Loucy (cell line): Measurements from ENCODE around the gene MTX3.

ENCODE experiments used
- EZH2phosphoT487 ChIP-seq: fragments of 200-600 bp; IDR thresholded peaks from 2 replicates; pipeline ENCODE4 v1.6.1; 2018; ENCODE audit warnings: antibody characterized with exemption, mild to moderate bottlenecking, moderate library complexity, borderline replicate concordance
- TF ChIP-seq, protein P1 (sequence below): fragments of 200-600 bp; sonication (generic); conservative IDR thresholded peaks from 2 replicates; pipeline ENCODE4 v1.5.1; 2014; ENCODE audit warnings: mild to moderate bottlenecking, antibody characterized with exemption, low read length

DNA sequence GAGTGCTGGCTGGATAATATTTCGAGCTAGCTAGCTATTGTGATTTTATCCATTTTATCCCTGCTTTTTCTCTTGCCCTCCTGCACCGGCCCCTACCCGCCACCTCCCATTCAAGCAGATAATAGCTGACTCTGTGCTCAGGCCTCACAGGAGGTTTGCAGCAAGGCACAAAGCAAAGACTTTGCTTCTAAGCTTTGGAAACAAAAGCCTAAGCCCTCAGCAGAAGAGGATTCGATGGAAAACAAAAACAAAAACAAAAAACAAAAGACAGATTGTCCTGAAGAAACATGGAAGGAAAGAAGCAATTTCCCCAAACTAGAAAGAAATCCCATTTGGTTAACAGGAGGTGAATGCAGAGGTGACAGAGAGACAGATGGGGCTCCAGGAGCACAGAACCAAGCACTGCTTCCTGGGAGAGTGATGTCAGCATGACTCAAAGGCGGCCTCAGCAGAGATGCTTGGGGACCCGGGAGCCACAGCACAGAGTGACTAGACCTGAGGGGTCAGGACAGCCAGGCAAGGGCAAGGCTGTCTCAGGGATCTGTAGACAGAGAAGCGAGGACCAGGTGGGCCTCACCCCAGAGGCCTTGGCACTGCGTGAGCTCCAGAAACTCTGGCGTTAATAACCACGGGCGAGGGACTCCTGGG is 28.4 kb downstream of the MTX3 start:
- TF ChIP-seq, protein P1, sequence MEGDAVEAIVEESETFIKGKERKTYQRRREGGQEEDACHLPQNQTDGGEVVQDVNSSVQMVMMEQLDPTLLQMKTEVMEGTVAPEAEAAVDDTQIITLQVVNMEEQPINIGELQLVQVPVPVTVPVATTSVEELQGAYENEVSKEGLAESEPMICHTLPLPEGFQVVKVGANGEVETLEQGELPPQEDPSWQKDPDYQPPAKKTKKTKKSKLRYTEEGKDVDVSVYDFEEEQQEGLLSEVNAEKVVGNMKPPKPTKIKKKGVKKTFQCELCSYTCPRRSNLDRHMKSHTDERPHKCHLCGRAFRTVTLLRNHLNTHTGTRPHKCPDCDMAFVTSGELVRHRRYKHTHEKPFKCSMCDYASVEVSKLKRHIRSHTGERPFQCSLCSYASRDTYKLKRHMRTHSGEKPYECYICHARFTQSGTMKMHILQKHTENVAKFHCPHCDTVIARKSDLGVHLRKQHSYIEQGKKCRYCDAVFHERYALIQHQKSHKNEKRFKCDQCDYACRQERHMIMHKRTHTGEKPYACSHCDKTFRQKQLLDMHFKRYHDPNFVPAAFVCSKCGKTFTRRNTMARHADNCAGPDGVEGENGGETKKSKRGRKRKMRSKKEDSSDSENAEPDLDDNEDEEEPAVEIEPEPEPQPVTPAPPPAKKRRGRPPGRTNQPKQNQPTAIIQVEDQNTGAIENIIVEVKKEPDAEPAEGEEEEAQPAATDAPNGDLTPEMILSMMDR = no peak
- no peak for TF ChIP-seq EZH2phosphoT487
